BE2C (cell line): ENCODE measurements around the gene IDH3G. TPM values are rescaled to one million over a fixed set of nuclear protein-coding genes. Genes with fewer than 3 reads are reported as not detected.
A peak's percentile ranks its signal among the peaks of the same experiment; 100 is the strongest.

Source experiments
- DNase-seq: peaks from one replicate; pipeline ENCODE4 v3.0.0-alpha.2; 2020
- H3K27me3 ChIP-seq: fragments of 250-450 bp; sonication (Bioruptor Pico); 2 replicates; pipeline ENCODE4 v1.5.1; 2020; ENCODE audit warnings: mild to moderate bottlenecking
- H3K36me3 ChIP-seq: fragments of 250-450 bp; sonication (Bioruptor Pico); 2 replicates; pipeline ENCODE4 v1.5.1; 2020; ENCODE audit warnings: mild to moderate bottlenecking
- H3K4me1 ChIP-seq: fragments of 250-450 bp; sonication (Bioruptor Pico); 2 replicates; pipeline ENCODE4 v1.5.1; 2020
- H3K4me3 ChIP-seq: 2 replicates; pipeline ENCODE4 v1.5.1; 2011; ENCODE audit warnings: low read depth, low read length
- H3K9me3 ChIP-seq: fragments of 250-450 bp; sonication (Bioruptor Pico); 2 replicates; pipeline ENCODE4 v1.5.1; 2020
- CTCF ChIP-seq: IDR thresholded peaks from 2 replicates; pipeline ENCODE4 v1.5.1; 2012; ENCODE audit warnings: mild to moderate bottlenecking, low read depth, low read length
- polyA plus RNA-seq: library from polyadenylated mRNA; unstranded; fragments of >200 nt; gene quantifications from one replicate; pipeline ENCODE4 v1.2.1, GENCODE V29; 2012; ENCODE audit warnings: low read depth, missing spikeins; ENCODE audit not compliant: insufficient read length, insufficient read depth

Gene IDH3G
- 278 TPM for polyA plus RNA-seq

- Histone ChIP-seq H3K4me3 (peak within 1 kb of the TSS; percentile 81), H3K27me3 (no peaks in the 10 kb centered on the region), H3K4me1 (peaks cover 18% of the 10 kb centered on the region), H3K9me3 (no peaks in the 10 kb centered on the region), H3K36me3 (peaks cover 42% of the 10 kb centered on the region)
- DNase-seq: peak; percentile 94
- no peak for TF ChIP-seq CTCF
Observed at GRCh38 chrX:153794018-153794896, at the start of gene IDH3G, which contains the start of gene SSR4. Gene IDH3G (minus strand): TSS chrX:153794375. CDS start chrX:153794326, 49 bp downstream. Gene SSR4 (plus strand): TSS chrX:153794668. CDS start chrX:153794688, 20 bp downstream.

GRCh38 chrX:153836921-153837320, 42.7 kb upstream of the IDH3G start:
- Histone ChIP-seq H3K4me1 (no peaks in the 10 kb centered on the region), H3K36me3 (no peaks in the 10 kb centered on the region), H3K9me3 (no peaks in the 10 kb centered on the region), H3K27me3 (no peaks in the 10 kb centered on the region), H3K4me3 (no peak overlapping the region)
- DNase-seq: no peak
- no peak for TF ChIP-seq CTCF

- no peak for DNase-seq
- Histone ChIP-seq H3K4me3 (no peak overlapping the region), H3K27me3 (no peaks in the 10 kb centered on the region), H3K4me1 (no peaks in the 10 kb centered on the region), H3K36me3 (no peaks in the 10 kb centered on the region), H3K9me3 (no peaks in the 10 kb centered on the region)
- TF ChIP-seq CTCF: no peak
Observed at GRCh38 chrX:153832728-153833127, 38.6 kb upstream of the IDH3G start.

- Histone ChIP-seq H3K9me3 (no peaks in the 10 kb centered on the region), H3K27me3 (no peaks in the 10 kb centered on the region), H3K36me3 (no peaks in the 10 kb centered on the region), H3K4me1 (no peaks in the 10 kb centered on the region), H3K4me3 (no peak overlapping the region; the same call in 1 of the 2 replicates)
- TF ChIP-seq CTCF: no peak
- DNase-seq: no peak
Observed at GRCh38 chrX:153831429-153832150, 37.4 kb upstream of the IDH3G start.

GRCh38 chrX:153830640-153831428, 36.7 kb upstream of the IDH3G start:
- H3K9me3 ChIP-seq: no peaks in the 10 kb centered on the region
- no peaks in the 10 kb centered on the region for H3K36me3 ChIP-seq
- DNase-seq: no peak
- H3K4me1 ChIP-seq: no peaks in the 10 kb centered on the region
- H3K4me3 ChIP-seq: peak overlapping the region; percentile 28
- no peaks in the 10 kb centered on the region for H3K27me3 ChIP-seq
- TF ChIP-seq CTCF: no peak
